Jurkat, Clone E6-1 (cell line): ENCODE measurements around the gene ALKAL2.

Experiments
- DNase-seq: peaks from one replicate; pipeline ENCODE4 v3.0.0-alpha.2; 2011; ENCODE audit warnings: low read depth, low spot score
- H3K4me3 ChIP-seq: 2 replicates; pipeline ENCODE4 v1.5.1; 2011; ENCODE audit warnings: mild to moderate bottlenecking, low read length, control low read depth, moderate library complexity

ALKAL2 gene

DNA sequence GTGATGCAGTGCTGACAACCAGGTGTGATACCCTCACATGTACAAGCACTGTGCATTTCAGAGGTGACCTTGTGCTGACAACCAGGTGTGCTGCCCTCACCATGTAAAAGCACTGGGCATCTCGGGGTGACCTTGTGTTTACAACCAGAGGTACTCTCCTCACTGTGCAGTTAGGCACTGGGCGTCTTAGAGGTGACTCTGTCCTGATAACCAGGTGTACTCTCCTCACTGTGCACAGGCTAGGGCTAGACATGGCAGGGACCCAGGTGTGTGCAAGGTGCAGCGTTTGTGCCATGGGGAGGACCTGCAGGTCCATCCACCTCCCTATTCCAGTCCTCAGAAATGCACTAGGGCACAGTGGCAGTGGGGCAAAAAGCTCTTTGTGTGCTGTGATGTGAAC lies 8.5 kb upstream of the ALKAL2 start:
- no peak for DNase-seq
- no peak overlapping the region for H3K4me3 ChIP-seq

- no peak for DNase-seq
- no peak overlapping the region for H3K4me3 ChIP-seq
Measured at GRCh38 chr2:295090-295489, 7.2 kb upstream of the ALKAL2 start.

DNA sequence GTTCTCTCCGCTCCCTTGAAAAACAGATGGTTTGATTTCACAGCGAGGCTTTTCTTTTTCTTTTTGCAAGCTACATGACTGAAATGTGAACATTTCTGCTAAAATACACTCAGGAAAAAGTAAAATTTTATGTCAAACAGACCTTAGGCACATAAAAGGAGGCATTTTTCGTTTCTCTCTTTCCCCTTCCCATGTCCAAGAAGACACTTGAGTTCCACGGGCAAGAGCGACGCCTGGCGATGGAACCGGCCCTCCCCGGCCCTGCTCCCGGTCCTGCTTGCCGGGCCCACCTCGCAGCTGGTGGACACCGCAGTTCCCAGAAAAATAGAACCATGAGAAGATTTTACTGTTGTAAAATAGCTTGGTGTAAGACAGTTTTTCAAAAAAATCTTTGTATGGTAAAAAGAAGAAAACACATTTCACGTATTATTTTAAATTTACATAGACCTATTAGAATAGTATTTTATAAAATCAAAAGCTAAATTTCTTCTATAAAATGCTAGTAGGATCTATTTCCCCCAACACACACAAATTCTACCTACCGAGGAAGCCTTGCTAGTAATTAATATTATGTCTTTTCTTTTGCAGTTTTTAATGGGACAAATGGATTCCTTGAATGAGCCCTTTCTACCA lies 2.3 kb upstream of the ALKAL2 start:
- no peak for DNase-seq
- H3K4me3 ChIP-seq: no peak overlapping the region

DNA sequence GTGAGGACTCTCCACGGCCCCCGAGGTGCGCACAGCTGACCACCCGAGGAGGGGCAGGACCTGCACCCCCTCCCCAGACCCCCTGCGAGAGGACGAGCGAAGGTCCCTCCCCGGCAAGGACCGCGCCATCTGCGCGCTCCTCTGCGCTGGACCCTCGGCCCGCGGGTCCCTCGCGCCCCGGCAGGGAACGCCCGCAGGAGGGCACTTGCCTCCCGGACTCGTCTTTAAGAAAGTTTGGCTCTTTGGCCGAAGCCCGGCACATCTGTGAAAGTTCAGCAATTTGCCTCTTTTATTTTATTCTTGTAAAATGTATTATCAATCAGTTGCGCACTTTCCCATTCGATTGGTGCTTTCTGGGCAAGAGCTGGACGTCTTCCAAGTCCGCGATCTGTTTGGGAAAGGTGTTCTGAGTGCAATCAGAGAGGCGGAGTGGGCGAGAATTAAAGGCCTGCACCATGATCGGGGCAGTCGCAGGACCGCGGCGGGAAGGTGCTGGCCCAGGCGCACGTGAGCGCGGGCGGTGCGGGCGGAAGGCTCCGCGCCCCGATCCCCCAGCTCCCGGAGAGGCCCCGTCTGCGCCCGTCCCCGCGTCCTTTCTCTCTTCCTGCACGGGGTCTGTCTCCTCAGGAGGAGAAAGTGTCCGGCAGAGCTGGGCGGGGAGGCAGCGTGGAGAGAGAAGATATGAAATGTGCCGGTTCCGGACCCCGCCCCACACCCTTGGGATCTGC lies 1.6 kb upstream of the ALKAL2 start:
- no peak overlapping the region for H3K4me3 ChIP-seq
- no peak for DNase-seq

DNA sequence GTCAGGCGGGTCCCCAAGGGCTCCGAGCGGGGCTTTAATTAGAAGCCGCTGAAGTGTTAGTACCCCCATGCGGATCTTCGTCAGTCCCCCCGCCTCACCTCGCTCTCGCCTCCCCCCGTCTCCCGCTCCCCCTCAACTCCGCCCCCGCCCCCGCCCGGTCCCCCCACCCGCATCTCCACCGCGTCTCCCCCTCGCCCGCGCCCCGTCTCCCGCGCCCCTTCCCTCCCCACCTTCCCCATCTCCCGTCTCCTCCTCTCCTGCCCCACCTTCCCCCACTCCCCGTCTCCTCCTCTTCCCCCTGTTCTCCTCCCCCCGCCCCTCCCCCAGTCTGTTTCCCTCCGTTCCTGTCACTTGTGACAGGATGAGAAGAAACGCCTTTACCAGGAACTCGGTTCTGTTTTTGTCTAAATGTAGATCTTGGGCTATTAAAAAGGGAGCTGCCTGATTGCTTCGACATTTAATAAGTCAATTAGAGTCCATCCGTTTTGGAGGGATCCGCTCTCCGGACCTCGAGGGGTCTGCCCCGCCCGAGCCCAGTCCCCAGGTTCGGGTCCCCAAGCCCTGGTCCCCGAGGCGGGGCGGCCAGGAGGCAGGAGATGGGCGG lies 969 bp upstream of the ALKAL2 start:
- DNase-seq: no peak
- H3K4me3 ChIP-seq: no peak overlapping the region

DNA sequence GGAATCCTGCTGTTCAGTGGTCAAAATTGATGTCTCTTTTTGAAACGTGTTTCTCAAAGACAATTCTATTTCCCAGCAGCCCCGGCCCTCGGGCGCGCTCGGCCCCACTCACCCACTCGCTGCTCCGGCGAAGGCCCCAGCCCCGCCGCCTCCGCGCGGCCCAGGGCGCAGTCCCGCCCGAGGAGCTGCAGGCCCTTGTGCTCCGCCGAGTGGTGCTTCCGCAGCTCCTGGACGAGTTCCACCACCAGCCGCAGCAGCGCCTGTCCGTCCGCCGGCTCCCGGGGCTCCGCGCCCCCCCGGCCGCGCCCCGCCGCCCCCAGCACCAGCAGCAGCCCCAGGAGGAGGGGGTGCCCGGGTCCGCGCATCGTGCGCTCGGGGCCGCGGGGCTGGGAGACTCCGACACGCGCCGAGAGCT lies 413 bp downstream of the ALKAL2 start:
- no peak for DNase-seq
- H3K4me3 ChIP-seq: no peak overlapping the region

DNA sequence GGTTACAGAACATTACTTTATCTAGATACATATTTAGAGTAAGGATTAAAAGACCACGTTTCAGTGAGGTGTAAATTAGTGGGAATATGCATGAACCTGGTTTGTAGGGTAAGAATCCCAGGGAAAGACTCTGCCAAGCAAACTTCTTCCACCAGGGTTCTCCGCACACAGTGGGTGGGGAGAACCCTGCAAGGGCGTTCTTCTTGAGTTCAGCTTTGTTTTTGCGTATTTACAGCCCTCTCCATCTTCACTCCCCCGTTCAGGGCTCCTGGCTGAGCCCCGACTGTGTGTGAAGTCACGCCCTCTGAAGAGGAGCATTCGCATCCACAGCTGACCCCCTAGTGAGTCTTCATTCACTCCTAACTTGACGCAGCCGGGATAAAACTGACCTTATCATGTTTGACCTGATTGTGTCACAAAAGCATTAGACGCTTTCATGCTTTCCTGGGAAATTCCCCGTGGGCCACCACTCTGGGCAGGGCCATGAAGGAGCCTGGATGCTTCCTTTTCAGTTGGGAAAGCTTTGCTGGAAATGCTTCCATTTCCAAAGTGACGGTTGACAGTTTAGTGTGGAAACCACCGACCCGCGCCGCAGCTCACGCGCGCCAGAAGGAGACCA lies 1.0 kb downstream of the ALKAL2 start:
- DNase-seq: no peak
- H3K4me3 ChIP-seq: no peak overlapping the region

DNA sequence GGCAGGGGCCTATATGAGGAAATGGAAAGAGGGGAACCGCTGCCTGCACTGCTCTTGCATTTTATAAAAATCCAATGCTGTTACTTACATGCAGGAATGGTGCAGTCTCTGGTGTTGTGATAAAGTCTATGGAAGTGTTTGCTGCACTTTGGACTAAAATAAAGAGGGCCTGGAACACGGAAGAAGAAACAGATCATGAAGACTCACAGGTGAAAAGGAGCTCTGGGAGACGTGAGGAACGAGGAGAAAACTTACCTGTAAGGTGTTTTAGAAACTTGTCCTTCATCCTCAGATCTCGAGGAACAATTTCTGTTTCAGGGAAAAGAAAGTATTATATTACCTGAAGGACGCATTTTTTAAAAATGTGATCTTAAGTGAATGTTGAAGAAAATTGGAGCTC lies 1.9 kb downstream of the ALKAL2 start:
- DNase-seq: no peak
- H3K4me3 ChIP-seq: no peak overlapping the region

- H3K4me3 ChIP-seq: no peak overlapping the region
- DNase-seq: no peak
Measured at GRCh38 chr2:285531-285930, 2.4 kb downstream of the ALKAL2 start.

DNA sequence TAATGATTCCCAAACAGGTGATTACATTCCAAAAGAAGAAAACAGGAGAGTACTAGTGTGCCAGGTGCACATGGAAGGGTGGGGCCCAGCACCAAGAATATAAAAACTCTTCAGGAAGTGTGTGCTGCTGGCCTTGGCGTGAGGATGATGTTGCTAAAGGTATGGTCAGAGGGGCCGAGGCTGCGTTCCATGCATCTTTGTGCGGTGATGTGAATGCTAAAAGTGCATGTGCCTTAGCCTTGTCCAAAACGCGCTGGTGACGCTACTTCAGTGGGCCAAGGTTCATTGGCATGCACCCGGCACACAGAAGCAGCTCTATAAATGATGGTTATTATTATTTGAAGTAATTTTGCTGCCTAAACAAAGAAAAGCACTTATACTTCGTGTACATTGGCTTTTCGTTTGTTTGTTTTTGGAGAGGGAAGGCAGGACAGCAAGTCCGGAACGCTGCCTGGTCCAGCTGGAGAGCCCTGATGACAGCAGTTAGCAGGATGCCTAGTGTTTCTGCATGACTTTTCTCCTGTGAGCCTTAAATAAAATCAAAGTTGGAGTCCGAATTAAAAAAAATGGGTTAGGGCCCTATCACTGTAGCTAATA lies 2.9 kb downstream of the ALKAL2 start:
- DNase-seq: no peak
- no peak overlapping the region for H3K4me3 ChIP-seq

DNA sequence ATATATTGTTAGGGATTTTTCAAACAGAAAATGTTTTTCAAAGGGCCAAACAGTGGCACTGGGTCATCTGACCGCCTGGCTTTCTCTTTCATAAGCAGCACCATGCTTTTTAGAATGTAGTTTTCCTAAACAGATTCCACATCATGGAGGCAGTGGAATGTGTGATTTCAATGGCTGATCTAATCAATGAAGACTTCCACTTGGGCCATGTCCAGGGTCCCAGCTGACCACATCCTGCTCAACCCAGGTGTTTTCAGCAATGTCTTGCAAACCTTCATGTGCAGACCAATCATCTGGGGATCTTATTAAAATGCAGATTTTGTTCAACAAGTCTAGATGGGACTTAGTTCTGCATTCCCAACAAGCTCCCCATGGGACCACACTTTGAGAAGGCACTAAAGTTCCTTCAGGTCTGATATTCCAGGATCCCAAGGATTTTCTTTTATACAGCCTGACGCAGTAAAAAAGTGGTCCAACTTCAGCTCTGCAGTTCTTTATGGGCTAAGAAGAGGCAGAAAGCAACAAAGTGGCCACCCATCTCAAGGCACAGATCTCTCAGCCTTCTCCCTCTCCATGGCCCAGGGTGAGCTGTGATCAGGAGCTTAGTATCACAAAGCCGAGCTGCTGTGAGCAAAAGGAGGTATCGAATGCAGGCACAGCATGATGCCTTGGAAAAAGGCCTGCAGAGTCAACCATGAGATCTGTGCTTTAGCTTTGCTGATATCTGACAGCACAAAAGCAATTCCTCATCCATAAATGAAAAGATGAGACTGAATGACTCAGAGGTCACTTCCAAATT lies 3.7 kb downstream of the ALKAL2 start:
- no peak overlapping the region for H3K4me3 ChIP-seq
- DNase-seq: no peak

GRCh38 chr2:282371-283263 lies 5.3 kb downstream of the ALKAL2 start:
- H3K4me3 ChIP-seq: no peak overlapping the region
- DNase-seq: no peak

DNA sequence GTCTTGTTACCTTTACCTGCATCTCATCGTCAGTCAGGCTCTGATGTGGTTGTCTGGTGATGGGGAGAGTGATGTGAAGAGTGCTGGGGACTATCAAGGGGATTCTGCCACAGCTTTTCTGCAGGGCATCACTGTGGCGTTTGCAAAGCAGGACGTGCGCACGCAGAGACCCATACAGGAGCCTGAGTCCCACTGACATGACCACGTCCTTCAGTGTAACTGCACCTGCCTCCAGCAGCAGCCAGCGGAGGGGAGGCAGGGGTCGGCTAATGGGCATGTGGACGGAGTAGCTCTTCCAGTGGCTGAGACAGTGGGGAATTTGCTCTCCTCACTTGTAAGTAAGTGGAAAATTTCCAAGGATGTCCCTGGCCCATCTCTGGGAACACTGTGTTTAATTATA lies 6.5 kb downstream of the ALKAL2 start:
- no peak overlapping the region for H3K4me3 ChIP-seq
- DNase-seq: no peak

DNA sequence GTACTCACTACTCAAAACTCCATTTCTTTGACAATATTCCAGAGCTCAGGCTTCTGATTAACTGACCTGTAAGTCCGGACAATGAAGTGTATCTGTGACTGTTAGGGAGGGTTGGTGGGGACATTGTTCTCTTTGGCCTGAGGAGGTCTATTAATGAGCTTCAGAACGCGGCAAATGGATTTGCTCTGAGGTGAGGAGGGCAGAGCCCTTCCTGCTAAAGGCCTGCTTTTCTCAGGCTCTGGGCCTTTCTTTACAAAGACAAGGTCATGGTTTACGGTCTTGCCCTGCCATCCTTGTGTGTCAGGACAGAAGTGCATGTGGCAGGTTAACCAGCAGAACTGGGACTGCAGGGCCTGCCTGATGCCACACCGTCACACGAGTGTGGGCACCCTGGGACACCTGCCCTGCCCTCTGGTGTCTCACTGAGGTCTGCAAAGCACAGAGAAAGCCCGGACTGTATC lies 7.2 kb downstream of the ALKAL2 start:
- no peak for DNase-seq
- no peak overlapping the region for H3K4me3 ChIP-seq

DNA sequence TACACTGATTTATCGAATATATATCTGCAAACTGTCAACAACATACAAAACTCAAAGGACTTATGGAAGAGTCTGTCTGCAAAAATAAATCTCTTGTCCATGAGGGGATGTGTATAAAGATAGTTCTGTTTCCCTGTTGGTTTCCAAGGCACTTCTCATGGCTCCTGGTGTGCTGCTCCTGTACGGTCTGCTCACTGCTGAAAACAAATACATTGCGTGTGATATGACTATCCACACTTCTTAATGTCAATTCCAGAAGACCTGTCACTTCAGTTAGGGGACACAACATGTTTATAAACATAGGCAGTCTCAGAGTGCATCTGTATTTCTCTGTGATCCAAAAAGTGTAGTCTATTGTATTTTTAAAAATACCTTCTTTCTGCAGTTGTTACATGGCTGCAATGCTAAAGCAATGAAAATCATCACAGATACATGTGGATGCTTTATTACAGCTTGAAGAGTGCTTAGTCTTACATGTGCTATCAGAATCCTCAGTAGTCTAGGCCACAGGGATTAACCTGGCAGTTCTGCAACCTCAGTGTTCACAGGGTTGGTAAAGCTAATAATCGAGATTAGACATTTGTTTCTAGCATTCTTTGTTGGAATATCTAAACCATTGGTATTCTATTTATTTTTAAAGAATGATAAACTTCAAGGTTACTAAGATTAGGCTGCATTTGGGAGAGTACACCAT lies 7.8 kb downstream of the ALKAL2 start:
- no peak overlapping the region for H3K4me3 ChIP-seq
- no peak for DNase-seq

DNA sequence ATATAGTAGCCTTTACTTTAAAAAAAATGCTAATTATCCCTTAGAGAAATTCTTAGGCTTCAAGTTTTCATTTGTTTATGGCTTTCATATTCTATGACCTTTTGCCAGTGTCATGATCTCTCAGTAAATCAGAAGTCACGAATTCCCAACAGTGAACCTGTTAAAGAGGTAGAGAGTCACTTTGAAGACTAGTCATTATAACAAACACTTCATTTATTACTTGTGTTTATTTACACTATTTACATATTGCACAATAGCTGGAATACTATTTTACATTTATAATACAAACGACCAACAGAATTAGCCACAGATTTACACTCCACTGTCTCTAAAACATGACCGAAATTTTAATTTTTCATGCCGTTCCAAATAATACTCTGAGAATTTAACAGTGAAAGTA lies 8.5 kb downstream of the ALKAL2 start:
- no peak overlapping the region for H3K4me3 ChIP-seq
- no peak for DNase-seq

- no peak for DNase-seq
- H3K4me3 ChIP-seq: no peak overlapping the region
Measured at GRCh38 chr2:278927-279320, 9.0 kb downstream of the ALKAL2 start.
